HEK293 (cell line): ENCODE results near the gene SLC2A11.

Source experiments
- GLI4 ChIP-seq: fragments of 450-650 bp; formaldehyde crosslinking; IDR thresholded peaks from 2 replicates; pipeline ENCODE4 v1.5.1; 2016; ENCODE audit warnings: missing biosample characterization, missing genetic modification characterization
- SP2 ChIP-seq: fragments of 450-650 bp; formaldehyde crosslinking; IDR thresholded peaks from 2 replicates; pipeline ENCODE4 v1.5.1; 2016; ENCODE audit warnings: missing biosample characterization, missing genetic modification characterization
- ZNF341 ChIP-seq: fragments of 450-650 bp; formaldehyde crosslinking; IDR thresholded peaks from 2 replicates; pipeline ENCODE4; 2016; ENCODE audit warnings: low read depth, missing biosample characterization, missing genetic modification characterization
- TF ChIP-seq, protein P1 (sequence below): fragments of 450-650 bp; formaldehyde crosslinking; IDR thresholded peaks from 2 replicates; pipeline ENCODE4 v1.5.1; 2016; ENCODE audit warnings: missing biosample characterization, missing genetic modification characterization

DNA sequence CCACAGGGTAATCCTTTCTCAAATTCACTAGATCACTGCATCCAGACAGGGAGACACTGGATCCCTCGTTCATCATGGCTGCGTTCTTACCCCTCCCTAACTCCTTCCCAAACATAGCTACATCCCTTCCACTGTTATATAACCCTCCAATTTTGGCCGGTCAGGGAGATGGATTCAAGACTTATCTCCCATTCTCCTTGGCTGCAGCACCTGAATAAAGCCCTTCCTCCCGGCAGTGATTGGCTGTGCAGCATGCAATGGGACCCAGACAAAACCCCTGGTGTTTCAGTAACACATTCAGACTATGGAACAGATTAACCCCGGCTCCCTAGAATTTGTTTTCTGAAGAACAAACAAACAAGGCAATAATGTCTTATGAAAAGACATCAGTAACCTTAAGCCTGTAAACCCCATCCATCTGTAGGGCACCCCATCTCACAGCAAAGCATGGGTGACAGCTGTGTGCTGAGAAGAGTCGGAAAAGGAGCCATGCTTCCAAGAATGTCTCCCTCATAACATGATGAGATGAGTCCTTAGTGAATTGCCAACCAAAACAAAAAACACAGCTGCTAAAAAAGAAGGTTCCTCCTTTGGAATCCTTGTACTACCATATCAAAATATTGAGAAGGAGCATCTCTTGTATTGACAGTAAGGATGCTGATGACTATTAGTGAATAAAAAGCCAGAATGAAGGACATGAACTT lies 41.5 kb downstream of the SLC2A11 start:
- TF ChIP-seq, protein P1, sequence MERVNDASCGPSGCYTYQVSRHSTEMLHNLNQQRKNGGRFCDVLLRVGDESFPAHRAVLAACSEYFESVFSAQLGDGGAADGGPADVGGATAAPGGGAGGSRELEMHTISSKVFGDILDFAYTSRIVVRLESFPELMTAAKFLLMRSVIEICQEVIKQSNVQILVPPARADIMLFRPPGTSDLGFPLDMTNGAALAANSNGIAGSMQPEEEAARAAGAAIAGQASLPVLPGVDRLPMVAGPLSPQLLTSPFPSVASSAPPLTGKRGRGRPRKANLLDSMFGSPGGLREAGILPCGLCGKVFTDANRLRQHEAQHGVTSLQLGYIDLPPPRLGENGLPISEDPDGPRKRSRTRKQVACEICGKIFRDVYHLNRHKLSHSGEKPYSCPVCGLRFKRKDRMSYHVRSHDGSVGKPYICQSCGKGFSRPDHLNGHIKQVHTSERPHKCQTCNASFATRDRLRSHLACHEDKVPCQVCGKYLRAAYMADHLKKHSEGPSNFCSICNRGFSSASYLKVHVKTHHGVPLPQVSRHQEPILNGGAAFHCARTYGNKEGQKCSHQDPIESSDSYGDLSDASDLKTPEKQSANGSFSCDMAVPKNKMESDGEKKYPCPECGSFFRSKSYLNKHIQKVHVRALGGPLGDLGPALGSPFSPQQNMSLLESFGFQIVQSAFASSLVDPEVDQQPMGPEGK = no peak
- TF ChIP-seq SP2 (tag by site-specific recombination) = no peak
- no peak for TF ChIP-seq ZNF341 (tag by site-specific recombination)
- no peak for TF ChIP-seq GLI4 (tag by site-specific recombination)
